DOHH2 (cell line): ENCODE results near the gene CTNNBL1.

Source experiments
- H3F3A ChIP-seq: fragments of 200-600 bp; sonication (generic), shearing (Covaris generic); 2 replicates; pipeline ENCODE4 v1.6.0; 2016; ENCODE audit warnings: antibody characterized with exemption, mild to moderate bottlenecking; ENCODE audit not compliant: control insufficient read depth, insufficient read depth
- H3K27ac ChIP-seq: fragments of 200-600 bp; sonication (generic); 2 replicates; pipeline ENCODE4 v1.5.1; 2014; ENCODE audit warnings: low read depth, mild to moderate bottlenecking, low read length, moderate library complexity
- H3K27me3 ChIP-seq: fragments of 200-600 bp; sonication (generic); 2 replicates; pipeline ENCODE4 v1.6.1; 2014; ENCODE audit warnings: mild to moderate bottlenecking, low read length, mixed read lengths; ENCODE audit not compliant: control insufficient read depth
- H3K36me3 ChIP-seq: fragments of 200-600 bp; sonication (generic); 2 replicates; pipeline ENCODE4 v1.6.1; 2014; ENCODE audit warnings: mild to moderate bottlenecking, low read length, moderate library complexity, mixed read lengths; ENCODE audit not compliant: control insufficient read depth
- H3K4me1 ChIP-seq: fragments of 200-600 bp; sonication (generic); 2 replicates; pipeline ENCODE4 v1.6.1; 2014; ENCODE audit warnings: mild to moderate bottlenecking, low read length, mixed read lengths; ENCODE audit not compliant: control insufficient read depth
- H3K4me2 ChIP-seq: fragments of 200-600 bp; sonication (generic); 2 replicates; pipeline ENCODE4 v1.6.0; 2014; ENCODE audit warnings: mild to moderate bottlenecking, low read length, moderate library complexity
- H3K4me3 ChIP-seq: fragments of 200-600 bp; sonication (generic); 2 replicates; pipeline ENCODE4 v1.5.1; 2014; ENCODE audit warnings: mild to moderate bottlenecking, low read length, mixed read lengths
- H3K79me2 ChIP-seq: fragments of 200-600 bp; sonication (generic); 2 replicates; pipeline ENCODE4 v1.6.1; 2014; ENCODE audit warnings: mild to moderate bottlenecking, low read length, mixed read lengths; ENCODE audit not compliant: control insufficient read depth
- H3K9me2 ChIP-seq: fragments of 200-600 bp; sonication (generic); replicated peaks from 2 replicates; pipeline ENCODE4 v1.6.1; 2014; ENCODE audit warnings: mild to moderate bottlenecking, low read length, mixed read lengths; ENCODE audit not compliant: control insufficient read depth
- H3K9me3 ChIP-seq: fragments of 200-600 bp; sonication (generic); 2 replicates; pipeline ENCODE4 v1.6.1; 2014; ENCODE audit warnings: antibody characterized with exemption, low read length, mixed read lengths; ENCODE audit not compliant: control insufficient read depth, insufficient read depth
- H4K20me1 ChIP-seq: fragments of 200-600 bp; sonication (generic); 2 replicates; pipeline ENCODE4 v1.6.0; 2014; ENCODE audit warnings: low read depth, mild to moderate bottlenecking, antibody characterized with exemption, low read length, moderate library complexity; ENCODE audit not compliant: control insufficient read depth, insufficient read depth
- CTCF ChIP-seq: fragments of 200-600 bp; sonication (generic); IDR thresholded peaks from one replicate; pipeline ENCODE4 v1.5.1; 2014; ENCODE audit warnings: antibody characterized with exemption, mild to moderate bottlenecking, low read depth, low read length; ENCODE audit not compliant: poor library complexity, severe bottlenecking
- EZH2phosphoT487 ChIP-seq: fragments of 200-600 bp; sonication (generic); IDR thresholded peaks from 2 replicates; pipeline ENCODE4 v1.6.1; 2017; ENCODE audit warnings: borderline replicate concordance, mild to moderate bottlenecking, antibody characterized with exemption, low read length, moderate library complexity, mixed read lengths

CTNNBL1 gene

DNA sequence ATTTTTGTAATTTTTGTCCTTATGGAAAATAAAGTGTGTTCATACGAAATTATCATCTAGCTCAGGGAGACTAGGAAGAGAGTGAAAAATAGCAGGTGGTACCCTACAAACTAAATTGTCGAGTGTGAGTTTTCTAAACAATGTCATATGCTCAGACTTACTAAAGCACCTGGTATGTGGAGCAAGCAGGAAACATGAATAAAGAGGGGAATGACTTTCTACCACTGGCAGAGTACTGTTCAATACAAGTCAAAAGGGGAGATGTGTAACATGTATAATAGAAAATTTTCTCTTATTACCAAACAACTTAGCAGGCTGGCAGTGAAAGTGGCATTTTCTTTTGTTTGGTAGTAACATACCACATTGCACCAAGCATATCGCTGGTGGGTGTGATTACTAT, 36.1 kb downstream of the CTNNBL1 start:
- H3K9me2 ChIP-seq = no peaks in the 10 kb centered on the region
- 0 out of 2 replicates have a peak, but pooled peaks cover 3% of the 10 kb centered on the region for H3K4me1 ChIP-seq
- TF ChIP-seq CTCF (no peak), EZH2phosphoT487 (no peak)
- peaks cover 7% of the 10 kb centered on the region; the same call in 1 of the 2 replicates for H3K36me3 ChIP-seq
- H3K4me3 ChIP-seq = no peak overlapping the region
- no peaks in the 10 kb centered on the region for H3F3A ChIP-seq
- H3K4me2 ChIP-seq = no peak overlapping the region
- no peak overlapping the region for H3K27ac ChIP-seq
- H3K9me3 ChIP-seq = no peaks in the 10 kb centered on the region
- H4K20me1 ChIP-seq = no peaks in the 10 kb centered on the region
- H3K79me2 ChIP-seq = peaks cover 26% of the 10 kb centered on the region
- no peaks in the 10 kb centered on the region for H3K27me3 ChIP-seq

- H3K27me3 ChIP-seq = no peaks in the 10 kb centered on the region
- H3K4me3 ChIP-seq = no peak overlapping the region
- no peak overlapping the region for H3K27ac ChIP-seq
- no peaks in the 10 kb centered on the region for H3K9me2 ChIP-seq
- H3K9me3 ChIP-seq = no peaks in the 10 kb centered on the region
- no peaks in the 10 kb centered on the region for H3K4me1 ChIP-seq
- H3K36me3 ChIP-seq = peaks cover 20% of the 10 kb centered on the region
- TF ChIP-seq EZH2phosphoT487 (no peak), CTCF (no peak)
- H3K79me2 ChIP-seq = peaks cover 9% of the 10 kb centered on the region; the same call in 1 of the 2 replicates
- H3F3A ChIP-seq = no peaks in the 10 kb centered on the region
- no peak overlapping the region for H3K4me2 ChIP-seq
- H4K20me1 ChIP-seq = no peaks in the 10 kb centered on the region
Observed at GRCh38 chr20:37733416-37733815, 39.6 kb downstream of the CTNNBL1 start.

GRCh38 chr20:37734228-37734985, 40.6 kb downstream of the CTNNBL1 start:
- no peak overlapping the region for H3K4me3 ChIP-seq
- no peaks in the 10 kb centered on the region for H3K9me2 ChIP-seq
- TF ChIP-seq CTCF (no peak), EZH2phosphoT487 (no peak)
- H3K4me1 ChIP-seq = no peaks in the 10 kb centered on the region
- peaks cover 28% of the 10 kb centered on the region for H3K36me3 ChIP-seq
- H3K27me3 ChIP-seq = no peaks in the 10 kb centered on the region
- H3K79me2 ChIP-seq = peaks cover 6% of the 10 kb centered on the region; the same call in 1 of the 2 replicates
- H3K4me2 ChIP-seq = no peak overlapping the region
- no peak overlapping the region for H3K27ac ChIP-seq
- H3F3A ChIP-seq = no peaks in the 10 kb centered on the region
- no peaks in the 10 kb centered on the region for H3K9me3 ChIP-seq
- no peaks in the 10 kb centered on the region for H4K20me1 ChIP-seq
